ENCODE measurements around the gene SLC2A13.

DNA sequence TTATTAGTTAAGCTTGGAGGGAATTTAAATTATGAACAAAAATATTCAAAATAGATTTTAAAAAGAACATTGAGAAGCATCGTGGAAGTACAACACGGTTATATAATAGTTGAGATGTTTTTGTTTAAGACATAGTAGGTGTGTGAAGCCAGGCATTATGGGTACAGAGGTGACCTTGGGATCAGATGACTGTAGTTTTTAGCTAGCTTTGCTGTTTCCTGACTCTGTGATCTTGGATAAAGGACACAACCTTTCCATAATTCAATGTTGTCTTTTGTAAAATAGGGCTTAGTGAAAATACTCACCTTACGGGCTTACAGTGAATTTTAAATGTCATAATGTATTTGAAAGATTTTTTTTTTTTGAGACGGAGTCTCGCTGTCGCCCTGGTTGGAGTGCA, 239.7 kb downstream of the SLC2A13 start:
- TF ChIP-seq REST (IDR thresholded peaks at IDR 0.05; ENCODE audit: insufficient read depth in 1 of 2, low read depth in 2 of 2, low read length in 1 of 2): no peak
- no peak for TF ChIP-seq CTCF (IDR thresholded peaks at IDR 0.05)
